Measurements from ENCODE around the gene MTMR2. TPM values are rescaled to one million over a fixed set of nuclear protein-coding genes. Genes with fewer than 3 reads are reported as not detected.

Gene MTMR2
- total RNA-seq, 1 experiment from 2014 or later = 59.0 TPM

DNA sequence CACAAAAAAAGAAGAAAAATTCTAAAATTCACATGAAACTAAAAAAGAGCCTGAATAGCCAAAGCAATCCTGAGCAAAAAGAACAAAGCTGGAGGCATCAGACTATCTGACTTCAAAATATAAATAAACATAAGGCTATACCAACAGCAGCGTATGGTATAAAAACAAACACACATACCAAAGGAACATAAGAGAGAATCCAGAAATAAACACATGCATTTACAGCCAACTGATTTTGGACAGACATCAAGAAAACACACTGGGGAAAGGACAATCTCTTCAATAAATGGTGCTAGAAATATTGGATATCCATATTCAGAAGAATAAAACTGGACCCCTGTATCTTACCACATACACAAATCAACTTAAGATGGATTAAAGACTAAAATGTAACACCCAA lies 2.8 kb upstream of the MTMR2 start:
- Histone ChIP-seq H3K23me2 (ENCODE audit: insufficient read length, low read depth, low read length, poor library complexity, severe bottlenecking) (peaks cover 4% of the 10 kb centered on the region), H3K79me1 (ENCODE audit: insufficient read depth, low read depth, low read length, poor library complexity, severe bottlenecking) (peaks cover 3% of the 10 kb centered on the region), H3K9ac (ENCODE audit: extremely low read depth, insufficient read length, low read length) (no peak overlapping the region), H2BK20ac (ENCODE audit: low read depth, low read length, poor library complexity, severe bottlenecking) (no peak overlapping the region), H3T11ph (ENCODE audit: low read length) (no peak overlapping the region), H2BK15ac (ENCODE audit: low read depth, low read length) (no peak overlapping the region), H2BK120ac (ENCODE audit: low read depth, low read length, poor library complexity, severe bottlenecking) (no peak overlapping the region), H4K91ac (ENCODE audit: insufficient read length, low read depth, low read length) (no peak overlapping the region), H3K79me2 (ENCODE audit: insufficient read depth, low read length) (0 out of 2 replicates have a peak, but pooled peaks cover 1% of the 10 kb centered on the region), H3K27me3 (ENCODE audit: insufficient read depth, low read length) (no peaks in the 10 kb centered on the region), H3K4me1 (ENCODE audit: insufficient read depth, low read length) (peaks cover 3% of the 10 kb centered on the region; the same call in 1 of the 2 replicates), H3K18ac (ENCODE audit: insufficient read length, low read depth, low read length) (no peak overlapping the region), H3K4ac (ENCODE audit: low read depth, low read length) (no peak overlapping the region), H3K23ac (ENCODE audit: insufficient read length, low read depth, low read length) (no peak overlapping the region), H3K4me2 (ENCODE audit: insufficient read depth, insufficient read length, low read length) (no peak overlapping the region), H2AFZ (ENCODE audit: low read length) (no peak overlapping the region), H2BK12ac (ENCODE audit: insufficient read length, low read depth, low read length) (no peak overlapping the region), H2BK5ac (ENCODE audit: insufficient read length, low read length) (no peak overlapping the region), H3K56ac (ENCODE audit: insufficient read length, low read depth, low read length) (no peak overlapping the region), H4K8ac (replicated peaks; ENCODE audit: insufficient read length, low read depth, low read length) (no peak overlapping the region), H4K5ac (ENCODE audit: insufficient read length, low read depth, low read length) (no peak overlapping the region), H4K20me1 (ENCODE audit: control insufficient read depth, insufficient read depth, insufficient read length) (no peaks in the 10 kb centered on the region), H3K27ac (ENCODE audit: insufficient read length, low read depth, low read length) (no peak overlapping the region), H2AK5ac (ENCODE audit: insufficient read length, low read length) (no peak overlapping the region), H3K9me3 (ENCODE audit: control insufficient read depth, low read depth, low read length) (no peaks in the 10 kb centered on the region), H3K14ac (ENCODE audit: insufficient read depth, low read length) (no peak overlapping the region)
- no peaks in the 10 kb centered on the region for H3K36me3 Mint-ChIP-seq (ENCODE audit: insufficient read depth in 1 of 3, low read depth in 3 of 3)
- WGBS (ENCODE audit: extremely low coverage, insufficient read length, low lambda C conversion rate) = no CpG with 5 or more reads among the region's 1 CpG
- peaks cover 16 to 21% of the 10 kb centered on the region in 2 experiments for H3K4me1 Mint-ChIP-seq
- H3K27ac Mint-ChIP-seq = no peak overlapping the region
- DNase-seq = no peak
- no peak overlapping the region for H3K4me3 Mint-ChIP-seq
- H3K27me3 Mint-ChIP-seq (ENCODE audit: low read depth) = peaks cover 3% of the 10 kb centered on the region; the same call in 1 of the 2 replicates
- H3K9me3 Mint-ChIP-seq = peaks cover 0 to 3% of the 10 kb centered on the region in 2 experiments; a peak in 3 of 5 replicates
- TF ChIP-seq, protein P1, sequence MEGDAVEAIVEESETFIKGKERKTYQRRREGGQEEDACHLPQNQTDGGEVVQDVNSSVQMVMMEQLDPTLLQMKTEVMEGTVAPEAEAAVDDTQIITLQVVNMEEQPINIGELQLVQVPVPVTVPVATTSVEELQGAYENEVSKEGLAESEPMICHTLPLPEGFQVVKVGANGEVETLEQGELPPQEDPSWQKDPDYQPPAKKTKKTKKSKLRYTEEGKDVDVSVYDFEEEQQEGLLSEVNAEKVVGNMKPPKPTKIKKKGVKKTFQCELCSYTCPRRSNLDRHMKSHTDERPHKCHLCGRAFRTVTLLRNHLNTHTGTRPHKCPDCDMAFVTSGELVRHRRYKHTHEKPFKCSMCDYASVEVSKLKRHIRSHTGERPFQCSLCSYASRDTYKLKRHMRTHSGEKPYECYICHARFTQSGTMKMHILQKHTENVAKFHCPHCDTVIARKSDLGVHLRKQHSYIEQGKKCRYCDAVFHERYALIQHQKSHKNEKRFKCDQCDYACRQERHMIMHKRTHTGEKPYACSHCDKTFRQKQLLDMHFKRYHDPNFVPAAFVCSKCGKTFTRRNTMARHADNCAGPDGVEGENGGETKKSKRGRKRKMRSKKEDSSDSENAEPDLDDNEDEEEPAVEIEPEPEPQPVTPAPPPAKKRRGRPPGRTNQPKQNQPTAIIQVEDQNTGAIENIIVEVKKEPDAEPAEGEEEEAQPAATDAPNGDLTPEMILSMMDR (conservative IDR thresholded peaks at IDR 0.05) = no peak

Data from H9 (cell line).